ENCODE data around the gene SVEP1.
"Not testable (repeated sequence)": the region's sequence is repeated elsewhere in the genome, so short reads cannot be mapped to it uniquely, and the experiment has no call there.

Gene SVEP1

GRCh38 chr9:110536822-110537221 is 42.7 kb downstream of the SVEP1 start:
- Histone ChIP-seq H3K4me1 (ENCODE audit: insufficient read depth, low read length, severe bottlenecking) (no peaks in the 10 kb centered on the region), H3K9me2 (ENCODE audit: low read depth, low read length) (no peaks in the 10 kb centered on the region), H4K20me1 (ENCODE audit: insufficient read depth, low read length) (no peaks in the 10 kb centered on the region), H3K9ac (ENCODE audit: low read length) (no peak overlapping the region), H3K4me3 (ENCODE audit: low read depth, low read length, poor library complexity, severe bottlenecking) (no peak overlapping the region), H2AFZ (ENCODE audit: low read length) (no peak overlapping the region), H3K79me2 (ENCODE audit: insufficient read depth, low read length) (no peaks in the 10 kb centered on the region), H3K27ac (ENCODE audit: low read depth, low read length, poor library complexity, severe bottlenecking) (no peak overlapping the region), H3K4me2 (ENCODE audit: low read length) (no peak overlapping the region), H3K9me3 (ENCODE audit: low read length) (no peaks in the 10 kb centered on the region), H3F3A (ENCODE audit: insufficient read depth, low read length) (no peaks in the 10 kb centered on the region; the same call in 1 of the 2 replicates), H3K27me3 (ENCODE audit: insufficient read depth, low read length) (no peaks in the 10 kb centered on the region), H3K36me3 (ENCODE audit: insufficient read depth, low read length) (no peaks in the 10 kb centered on the region)
- TF ChIP-seq EZH2 (IDR thresholded peaks at IDR 0.05; ENCODE audit: borderline replicate concordance, low read length) = no peak
- no peak for TF ChIP-seq CTCF (IDR thresholded peaks at IDR 0.05; ENCODE audit: low read length)

- H3F3A ChIP-seq (ENCODE audit: insufficient read depth, low read length); H3K27ac ChIP-seq (ENCODE audit: low read depth, low read length, poor library complexity, severe bottlenecking): not testable (repeated sequence)
Measured at GRCh38 chr9:110534162-110534561, 45.4 kb downstream of the SVEP1 start.

GRCh38 chr9:110532908-110533665 is 46.5 kb downstream of the SVEP1 start:
- Histone ChIP-seq H3K27ac (ENCODE audit: low read depth, low read length, poor library complexity, severe bottlenecking) (no peak overlapping the region), H3K27me3 (ENCODE audit: insufficient read depth, low read length) (no peaks in the 10 kb centered on the region), H3F3A (ENCODE audit: insufficient read depth, low read length) (no peaks in the 10 kb centered on the region; the same call in 1 of the 2 replicates), H3K9ac (ENCODE audit: low read length) (no peak overlapping the region), H3K9me2 (ENCODE audit: low read depth, low read length) (no peaks in the 10 kb centered on the region), H4K20me1 (ENCODE audit: insufficient read depth, low read length) (no peaks in the 10 kb centered on the region), H2AFZ (ENCODE audit: low read length) (no peak overlapping the region), H3K79me2 (ENCODE audit: insufficient read depth, low read length) (no peaks in the 10 kb centered on the region), H3K36me3 (ENCODE audit: insufficient read depth, low read length) (no peaks in the 10 kb centered on the region), H3K4me1 (ENCODE audit: insufficient read depth, low read length, severe bottlenecking) (no peaks in the 10 kb centered on the region), H3K4me3 (ENCODE audit: low read depth, low read length, poor library complexity, severe bottlenecking) (no peak overlapping the region), H3K4me2 (ENCODE audit: low read length) (no peak overlapping the region), H3K9me3 (ENCODE audit: low read length) (no peaks in the 10 kb centered on the region)
- TF ChIP-seq CTCF (IDR thresholded peaks at IDR 0.05; ENCODE audit: low read length) (no peak), EZH2 (IDR thresholded peaks at IDR 0.05; ENCODE audit: borderline replicate concordance, low read length) (no peak)

More at GRCh38 chr9:110534162-110534561, 45.4 kb downstream of the SVEP1 start:
- not testable (repeated sequence) for H3K4me1 ChIP-seq (ENCODE audit: insufficient read depth, low read length, severe bottlenecking); H3K9ac ChIP-seq (ENCODE audit: low read length); H3K9me3 ChIP-seq (ENCODE audit: low read length); H2AFZ ChIP-seq (ENCODE audit: low read length); H3K9me2 ChIP-seq (ENCODE audit: low read depth, low read length); H3K36me3 ChIP-seq (ENCODE audit: insufficient read depth, low read length); H3K27me3 ChIP-seq (ENCODE audit: insufficient read depth, low read length); H4K20me1 ChIP-seq (ENCODE audit: insufficient read depth, low read length); H3K79me2 ChIP-seq (ENCODE audit: insufficient read depth, low read length); H3K4me2 ChIP-seq (ENCODE audit: low read length); H3K4me3 ChIP-seq (ENCODE audit: low read depth, low read length, poor library complexity, severe bottlenecking)

- Histone ChIP-seq H3K79me2 (ENCODE audit: insufficient read depth, low read length) (no peaks in the 10 kb centered on the region), H3K27ac (ENCODE audit: low read depth, low read length, poor library complexity, severe bottlenecking) (no peak overlapping the region), H3K9me2 (ENCODE audit: low read depth, low read length) (no peaks in the 10 kb centered on the region; the same call in 1 of the 2 replicates), H3K9me3 (ENCODE audit: low read length) (no peaks in the 10 kb centered on the region), H3F3A (ENCODE audit: insufficient read depth, low read length) (no peaks in the 10 kb centered on the region), H3K4me1 (ENCODE audit: insufficient read depth, low read length, severe bottlenecking) (no peaks in the 10 kb centered on the region), H3K27me3 (ENCODE audit: insufficient read depth, low read length) (no peaks in the 10 kb centered on the region), H4K20me1 (ENCODE audit: insufficient read depth, low read length) (no peaks in the 10 kb centered on the region), H2AFZ (ENCODE audit: low read length) (no peak overlapping the region), H3K4me3 (ENCODE audit: low read depth, low read length, poor library complexity, severe bottlenecking) (no peak overlapping the region), H3K4me2 (ENCODE audit: low read length) (no peak overlapping the region), H3K36me3 (ENCODE audit: insufficient read depth, low read length) (no peaks in the 10 kb centered on the region), H3K9ac (ENCODE audit: low read length) (no peak overlapping the region)
- TF ChIP-seq EZH2 (IDR thresholded peaks at IDR 0.05; ENCODE audit: borderline replicate concordance, low read length) (no peak), CTCF (IDR thresholded peaks at IDR 0.05; ENCODE audit: low read length) (no peak)
Measured at GRCh38 chr9:110531776-110532175, 47.8 kb downstream of the SVEP1 start.

- not testable (repeated sequence) for H3K4me2 ChIP-seq (ENCODE audit: low read length); H3K36me3 ChIP-seq (ENCODE audit: insufficient read depth, low read length)
Measured at GRCh38 chr9:110531241-110531640, 48.3 kb downstream of the SVEP1 start.

More at GRCh38 chr9:110531241-110531640, 48.3 kb downstream of the SVEP1 start:
- H3K27ac ChIP-seq (ENCODE audit: low read depth, low read length, poor library complexity, severe bottlenecking); H3K9me2 ChIP-seq (ENCODE audit: low read depth, low read length); H3F3A ChIP-seq (ENCODE audit: insufficient read depth, low read length); H3K9me3 ChIP-seq (ENCODE audit: low read length); H2AFZ ChIP-seq (ENCODE audit: low read length); H4K20me1 ChIP-seq (ENCODE audit: insufficient read depth, low read length); H3K27me3 ChIP-seq (ENCODE audit: insufficient read depth, low read length); H3K4me1 ChIP-seq (ENCODE audit: insufficient read depth, low read length, severe bottlenecking); H3K9ac ChIP-seq (ENCODE audit: low read length); H3K79me2 ChIP-seq (ENCODE audit: insufficient read depth, low read length); H3K4me3 ChIP-seq (ENCODE audit: low read depth, low read length, poor library complexity, severe bottlenecking): not testable (repeated sequence)

All from OCI-LY1 (cell line).